AG04449 (cell line): ENCODE data around the gene PCED1B.

Source experiments
- CTCF ChIA-PET: fragments of 350-600 bp; formaldehyde crosslinking; extraction: SDS; loops from one replicate; lab custom pipeline; 2021; ENCODE audit warnings: antibody characterized with exemption; lab: Yijun Ruan, JAX
- POLR2A ChIA-PET: fragments of 400-600, 350-600 bp; formaldehyde crosslinking; extraction: SDS; loops from one replicate; lab custom pipeline; 2020; ENCODE audit warnings: antibody characterized with exemption, inconsistent platforms; lab: Yijun Ruan, JAX
- DNase-seq: peaks from one replicate; pipeline ENCODE4 v3.0.0-alpha.2; 2010; ENCODE audit warnings: low read depth, low spot score
- H3K4me3 ChIP-seq: 2 replicates; pipeline ENCODE4 v1.5.1; 2011; ENCODE audit warnings: low read depth, mild to moderate bottlenecking, control low read depth, low read length
- TF ChIP-seq, protein P1 (sequence below): IDR thresholded peaks from one replicate; pipeline ENCODE4 v1.5.1; 2011; ENCODE audit warnings: mild to moderate bottlenecking, moderate library complexity, low read length, control low read depth, inconsistent platforms; ENCODE audit not compliant: insufficient read depth; ENCODE audit errors: missing control alignments

The PCED1B gene

GRCh38 chr12:47082283-47082682 is 2.9 kb downstream of the PCED1B start:
- TF ChIP-seq, protein P1, sequence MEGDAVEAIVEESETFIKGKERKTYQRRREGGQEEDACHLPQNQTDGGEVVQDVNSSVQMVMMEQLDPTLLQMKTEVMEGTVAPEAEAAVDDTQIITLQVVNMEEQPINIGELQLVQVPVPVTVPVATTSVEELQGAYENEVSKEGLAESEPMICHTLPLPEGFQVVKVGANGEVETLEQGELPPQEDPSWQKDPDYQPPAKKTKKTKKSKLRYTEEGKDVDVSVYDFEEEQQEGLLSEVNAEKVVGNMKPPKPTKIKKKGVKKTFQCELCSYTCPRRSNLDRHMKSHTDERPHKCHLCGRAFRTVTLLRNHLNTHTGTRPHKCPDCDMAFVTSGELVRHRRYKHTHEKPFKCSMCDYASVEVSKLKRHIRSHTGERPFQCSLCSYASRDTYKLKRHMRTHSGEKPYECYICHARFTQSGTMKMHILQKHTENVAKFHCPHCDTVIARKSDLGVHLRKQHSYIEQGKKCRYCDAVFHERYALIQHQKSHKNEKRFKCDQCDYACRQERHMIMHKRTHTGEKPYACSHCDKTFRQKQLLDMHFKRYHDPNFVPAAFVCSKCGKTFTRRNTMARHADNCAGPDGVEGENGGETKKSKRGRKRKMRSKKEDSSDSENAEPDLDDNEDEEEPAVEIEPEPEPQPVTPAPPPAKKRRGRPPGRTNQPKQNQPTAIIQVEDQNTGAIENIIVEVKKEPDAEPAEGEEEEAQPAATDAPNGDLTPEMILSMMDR, result no peak
- no peak for DNase-seq
- H3K4me3 ChIP-seq, result no peak overlapping the region
- ChIA-PET CTCF (interaction anchor here (0.9 to 1.4 kb wide), 2 partner anchors 50 to 555 kb away, joined by 3 to 4 read pairs; no protein-coding TSS in a partner anchor), POLR2A (interaction anchor here (0.9 to 2.0 kb wide), 2 partner anchors 14 to 190 kb away, joined by 3 to 17 read pairs; no protein-coding TSS in a partner anchor)

GRCh38 chr12:47082796-47083621 is 3.6 kb downstream of the PCED1B start:
- TF ChIP-seq, protein P1, result no peak
- peak; percentile 87 for DNase-seq
- H3K4me3 ChIP-seq, result no peak overlapping the region
- ChIA-PET CTCF (interaction anchor here (1.0 to 1.4 kb wide), 5 partner anchors 50 to 603 kb away, joined by 3 to 4 read pairs (median 3); no protein-coding TSS in a partner anchor), POLR2A (interaction anchor here (0.9 to 2.0 kb wide), 2 partner anchors 13 to 190 kb away, joined by 3 to 17 read pairs; no protein-coding TSS in a partner anchor)

- ChIA-PET POLR2A (no interaction called here), CTCF (interaction anchor here (1.0 to 1.3 kb wide), 3 partner anchors 221 to 602 kb away, joined by 3 read pairs; no protein-coding TSS in a partner anchor)
- no peak for DNase-seq
- TF ChIP-seq, protein P1, result no peak
- no peak overlapping the region for H3K4me3 ChIP-seq
These were observed 4.8 kb downstream of the PCED1B start for GRCh38 chr12:47084172-47084571.

GRCh38 chr12:47085815-47086252 is 6.4 kb downstream of the PCED1B start:
- no peak overlapping the region for H3K4me3 ChIP-seq
- ChIA-PET POLR2A (interaction anchor here (0.7 kb wide), 1 partner anchor 11 kb away, joined by 3 read pairs; no protein-coding TSS in a partner anchor), CTCF (interaction anchor here (0.6 kb wide), 1 partner anchor 133 kb away, joined by 3 read pairs; no protein-coding TSS in a partner anchor)
- TF ChIP-seq, protein P1, result no peak
- DNase-seq, result no peak

- no peak overlapping the region for H3K4me3 ChIP-seq
- no peak for DNase-seq
- TF ChIP-seq, protein P1, result no peak
- ChIA-PET POLR2A (no interaction called here), CTCF (no interaction called here)
These were observed 7.8 kb downstream of the PCED1B start for GRCh38 chr12:47087088-47087688.
